Gastroesophageal sphincter (tissue), 4 donors: ENCODE measurements around the gene PLCL1. TPM values are rescaled to one million over a fixed set of nuclear protein-coding genes. Genes with fewer than 3 reads are reported as not detected.

Experiments
- ATAC-seq: fragments of 150-250 bp; one replicate; pipeline ENCODE4 v1.9.1; 2016; ENCODE audit warnings: mild to moderate bottlenecking, moderate library complexity
- H3K27ac ChIP-seq, 4 donors: fragments of 200-600 bp; sonication (generic) in 3 of 4; 1 replicate in 3 of 4; 2 replicates in 1 of 4; pipeline ENCODE4 v1.5.1; 2016 to 2019
- H3K27me3 ChIP-seq: fragments of 200-600 bp; sonication (generic); one replicate; pipeline ENCODE4 v1.5.1; 2019
- H3K36me3 ChIP-seq, 2 donors: fragments of 200-600 bp; sonication (generic); one replicate each; pipeline ENCODE4 v1.5.1; 2019; ENCODE audit warnings: control low read depth in 1 of 2
- H3K4me1 ChIP-seq, 3 donors: fragments of 200-600 bp; sonication (generic); 1 replicate in 2 of 3; 2 replicates in 1 of 3; pipeline ENCODE4 v1.5.1; 2016 to 2019; ENCODE audit warnings: control low read depth in 2 of 3
- H3K4me3 ChIP-seq, 2 donors: fragments of 200-600 bp; sonication (generic); one replicate each; pipeline ENCODE4 v1.5.1; 2019; ENCODE audit warnings: mild to moderate bottlenecking in 1 of 2, moderate library complexity in 1 of 2
- H3K9me3 ChIP-seq, 3 donors: fragments of 200-600 bp; sonication (generic); one replicate each; pipeline ENCODE4 v1.5.1; 2017 to 2019; ENCODE audit warnings: control low read depth in 2 of 3
- CTCF ChIP-seq, 4 experiments: fragments of 200-600 bp in 2 of 4; fragments of 450-650 bp in 2 of 4; sonication (generic) in 1 of 4; IDR thresholded peaks; one replicate each; pipeline ENCODE4 v1.5.1; 2017 to 2019; ENCODE audit warnings: antibody characterized with exemption in 4 of 4, mild to moderate bottlenecking in 2 of 4, moderate library complexity in 2 of 4
- EP300 ChIP-seq: sonication (generic); formaldehyde crosslinking; IDR thresholded peaks from one replicate; pipeline ENCODE4 v1.6.1; 2017; ENCODE audit warnings: antibody characterized with exemption, mild to moderate bottlenecking
- POLR2A ChIP-seq, 2 donors: fragments of 450-650 bp; IDR thresholded peaks; one replicate each; pipeline ENCODE4 v1.6.1; 2017; ENCODE audit warnings: antibody characterized with exemption in 2 of 2, mild to moderate bottlenecking in 2 of 2, moderate library complexity in 1 of 2
- POLR2AphosphoS5 ChIP-seq: sonication (generic); formaldehyde crosslinking; IDR thresholded peaks from one replicate; pipeline ENCODE4 v1.6.1; 2017; ENCODE audit warnings: antibody characterized with exemption
- WGBS, 2 donors: methylation state at CpG; one replicate each; pipeline ENCODE4 v1.1.5; 2018; ENCODE audit warnings: low coverage in 1 of 2; 5-methylcytosine and 5-hydroxymethylcytosine counted together
- total RNA-seq, 4 donors: library from RNA; depleted of rRNA; stranded (reverse); fragments of >200 nt; gene quantifications; one replicate each; pipeline ENCODE4 v1.1.0, GENCODE V29; 2016

PLCL1 gene
- total RNA-seq, 4 donors from 2014 or later: 23.4 to 89.2 (median 47.4) TPM

- Histone ChIP-seq H3K27me3 (no peaks in the 10 kb centered on the region), H3K9me3 (no peaks in the 10 kb centered on the region), H3K27ac (no peak overlapping the region), H3K4me1 (peaks cover 2 to 58% (median 3%) of the 10 kb centered on the region in 3 donors), H3K36me3 (no peaks in the 10 kb centered on the region), H3K4me3 (no peak overlapping the region)
- no peak for ATAC-seq
- no peak for TF ChIP-seq POLR2AphosphoS5
- TF ChIP-seq POLR2A (IDR thresholded peaks at IDR 0.05): no peak
- no peak for TF ChIP-seq CTCF (IDR thresholded peaks at IDR 0.05)
- no peak for TF ChIP-seq EP300
- WGBS, 2 donors: 0 to 20% methylated on average over 1 of the region's 1 CpG
These were observed 85.8 kb downstream of the PLCL1 start for GRCh38 chr2:197890168-197890567.

DNA sequence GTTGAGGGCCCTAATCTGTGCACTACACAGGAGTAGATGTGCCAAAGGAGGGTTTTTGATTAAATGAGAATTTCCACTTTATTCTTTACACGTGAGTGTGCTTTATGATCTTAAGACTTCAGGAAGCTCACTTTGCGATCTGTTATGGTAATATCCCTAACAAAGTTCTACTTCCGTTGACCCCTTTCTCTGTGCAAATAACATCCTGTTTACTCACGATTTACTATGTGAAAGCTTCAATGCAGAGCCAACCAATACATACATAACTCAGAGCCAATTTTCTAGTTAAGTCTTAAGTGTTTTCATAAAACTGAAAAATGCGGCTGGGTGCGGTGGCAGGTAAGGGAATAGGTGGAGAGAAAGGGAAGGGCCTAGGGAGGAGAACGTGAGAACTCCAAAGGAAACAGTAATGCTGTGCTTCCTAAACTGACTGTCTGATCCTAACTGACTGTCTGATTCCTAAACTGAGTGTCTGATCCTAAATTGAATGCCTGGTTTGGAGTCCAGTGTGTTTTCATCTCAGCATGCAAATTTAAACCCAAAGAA lies 87.6 kb downstream of the PLCL1 start:
- no peak for ATAC-seq
- H3K36me3 ChIP-seq: no peaks in the 10 kb centered on the region

GRCh38 chr2:197893403-197894177 lies 89.2 kb downstream of the PLCL1 start:
- TF ChIP-seq EP300 (no peak), POLR2A (IDR thresholded peaks at IDR 0.05) (no peak), POLR2AphosphoS5 (no peak), CTCF (IDR thresholded peaks at IDR 0.05) (no peak)
- peak overlapping the region; percentile 47 to 69 (median 58) for H3K27ac ChIP-seq
- 41 to 56% methylated on average over 4 to 6 of the region's 6 CpGs for WGBS, 2 donors
- H3K36me3 ChIP-seq: no peaks in the 10 kb centered on the region
- no peaks in the 10 kb centered on the region for H3K27me3 ChIP-seq
- no peaks in the 10 kb centered on the region for H3K9me3 ChIP-seq
- H3K4me3 ChIP-seq: peak overlapping the region; percentile 19 to 25
- no peak for ATAC-seq
- peaks cover 2 to 64% (median 3%) of the 10 kb centered on the region in 3 donors for H3K4me1 ChIP-seq

More for the DNA sequence above, 87.6 kb downstream of the PLCL1 start:
- 48 to 68% methylated on average over 7 of the region's 7 CpGs for WGBS, 2 donors
- Histone ChIP-seq H3K4me1 (peaks cover 2 to 58% (median 3%) of the 10 kb centered on the region in 3 donors), H3K4me3 (no peak overlapping the region), H3K27me3 (no peaks in the 10 kb centered on the region), H3K9me3 (no peaks in the 10 kb centered on the region), H3K27ac (peak overlapping the region in 1 of 4 donors; percentile 25)
- TF ChIP-seq POLR2A (IDR thresholded peaks at IDR 0.05) (no peak), EP300 (no peak), CTCF (IDR thresholded peaks at IDR 0.05) (no peak), POLR2AphosphoS5 (no peak)

DNA sequence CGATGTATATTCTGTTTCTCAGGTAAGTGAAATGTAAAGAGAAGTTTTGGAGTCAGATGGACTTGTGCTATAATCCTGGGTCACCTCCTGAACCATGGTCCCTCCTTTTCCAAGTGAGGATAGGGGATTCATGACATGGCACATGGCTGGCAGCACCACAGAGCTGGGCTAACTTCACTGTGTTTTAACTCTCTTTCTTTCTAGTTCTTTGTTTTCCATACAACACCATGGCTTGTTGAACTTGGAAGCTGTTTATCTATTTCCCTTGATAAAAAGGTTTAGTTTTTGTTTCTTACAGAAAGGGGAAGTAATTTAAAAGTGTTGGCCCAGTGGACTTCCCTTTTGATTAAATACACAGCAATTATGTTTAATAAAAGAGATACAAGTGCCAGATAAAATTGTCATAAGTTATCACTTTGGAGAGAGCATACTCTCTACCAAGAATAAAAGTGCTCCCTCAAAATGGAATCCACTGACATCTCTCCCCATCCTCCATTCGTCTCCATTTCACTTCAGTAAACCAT lies 90.4 kb downstream of the PLCL1 start:
- 0 to 59% methylated on average over 1 to 2 of the region's 2 CpGs for WGBS, 2 donors
- peaks cover 2 to 56% (median 3%) of the 10 kb centered on the region in 3 donors for H3K4me1 ChIP-seq
- ATAC-seq: no peak

More for the DNA sequence above, 90.4 kb downstream of the PLCL1 start:
- Histone ChIP-seq H3K27ac (no peak overlapping the region), H3K4me3 (no peak overlapping the region), H3K9me3 (no peaks in the 10 kb centered on the region), H3K27me3 (no peaks in the 10 kb centered on the region), H3K36me3 (no peaks in the 10 kb centered on the region)
- TF ChIP-seq EP300: no peak
- TF ChIP-seq POLR2AphosphoS5: no peak
- no peak for TF ChIP-seq POLR2A (IDR thresholded peaks at IDR 0.05)
- TF ChIP-seq CTCF (IDR thresholded peaks at IDR 0.05): no peak
